K562 (cell line): ENCODE results near the gene ENTPD3. TPM values are rescaled to one million over a fixed set of nuclear protein-coding genes. Genes with fewer than 3 reads are reported as not detected.

Source experiments
- GABPB1 ChIP-seq: sonication (generic); formaldehyde crosslinking; IDR thresholded peaks from 2 replicates; pipeline ENCODE4 v1.8.0; 2022; ENCODE audit warnings: mild to moderate bottlenecking, missing genetic modification reagents
- KDM4B ChIP-seq, 2 experiments: fragments of 450-650 bp in 1 of 2; sonication (generic) in 1 of 2; IDR thresholded peaks; 2 replicates each; pipeline ENCODE4 v1.6.1; 2016 to 2017; ENCODE audit warnings: borderline replicate concordance in 2 of 2, antibody characterized with exemption in 1 of 2, low read depth in 1 of 2, mild to moderate bottlenecking in 1 of 2
- MBD2 ChIP-seq: sonication (generic); IDR thresholded peaks from 2 replicates; pipeline ENCODE4 v1.6.1; 2016; ENCODE audit warnings: low read depth, borderline replicate concordance
- NEUROD1 ChIP-seq: fragments of 150-350 bp; IDR thresholded peaks from 2 replicates; pipeline ENCODE4 v1.6.1; 2014; ENCODE audit warnings: borderline replicate concordance, low read length, low read depth; ENCODE audit not compliant: partially characterized antibody
- POLR2A ChIP-seq: fragments of 450-650 bp; conservative IDR thresholded peaks from 2 replicates; pipeline ENCODE4 v1.6.1; 2016
- SMARCE1 ChIP-seq: fragments of 450-650 bp; IDR thresholded peaks from 2 replicates; pipeline ENCODE4 v1.7.1; 2016; ENCODE audit warnings: mild to moderate bottlenecking
- TBP ChIP-seq: optimal IDR thresholded peaks from 2 replicates; pipeline ENCODE3; 2011; ENCODE audit warnings: low read depth, low read length, improper control_type of control experiment
- ZNF146 ChIP-seq: IDR thresholded peaks from one replicate; pipeline ENCODE4 v1.6.1; 2018; ENCODE audit warnings: missing compliant biosample characterization; ENCODE audit not compliant: unreplicated experiment
- polyA plus RNA-seq, 8 experiments: library from polyadenylated mRNA; depleted of rRNA in 4 of 8; stranded (reverse) in 5 of 8; unstranded in 3 of 8; fragments of >200 nt; fragmentation: Nextera tagmentation in 2 of 8; fragmentation: Illumina TruSeq in 1 of 8; extraction: Ambion mirVana in 2 of 8; extraction: Trizol in 1 of 8; gene quantifications; 2 replicates each; pipeline versions ENCODE4 v1.2.1 to v1.2.3, GENCODE V29; 2011 to 2014; ENCODE audit warnings: inconsistent platforms in 1 of 8, missing spikeins in 1 of 8
- total RNA-seq, 7 experiments: library from RNA; depleted of rRNA in 6 of 7; stranded (reverse); fragments of >200 nt in 6 of 7; fragmentation: Illumina TruSeq in 2 of 7; extraction: Trizol in 2 of 7; gene quantifications; 2 replicates each; pipeline versions ENCODE4 v1.2.1 to v1.2.3, GENCODE V29; 2011 to 2021; ENCODE audit warnings: low replicate concordance in 1 of 7
- TF ChIP-seq, protein P1 (sequence below): fragments of 450-650 bp; IDR thresholded peaks from 2 replicates; pipeline ENCODE4 v1.7.1; 2018; ENCODE audit warnings: mild to moderate bottlenecking, low read depth; ENCODE audit not compliant: partially characterized antibody
- TF ChIP-seq, protein P2 (sequence below): fragments of 250-450 bp; sonication (Bioruptor Pico); IDR thresholded peaks from 2 replicates; pipeline ENCODE4 v1.8.0; 2021; ENCODE audit warnings: moderate library complexity, mild to moderate bottlenecking, inconsistent platforms
- TF ChIP-seq, protein P3 (sequence below), 2 experiments: fragments of 450-650 bp in 1 of 2; sonication (generic) in 1 of 2; formaldehyde crosslinking in 1 of 2; IDR thresholded peaks; 2 replicates each; pipeline versions ENCODE4 v1.7.1 to v1.9.0; 2016 to 2022; ENCODE audit warnings: inconsistent platforms in 1 of 2, mild to moderate bottlenecking in 1 of 2, missing genetic modification reagents in 1 of 2

ENTPD3 gene
- total and polyA plus RNA-seq, 9 of the 15 experiments (the other 6 are each of a cell fraction or from before 2014, with no cell fraction given): 0.23 to 2.1 (median 0.58) TPM

DNA sequence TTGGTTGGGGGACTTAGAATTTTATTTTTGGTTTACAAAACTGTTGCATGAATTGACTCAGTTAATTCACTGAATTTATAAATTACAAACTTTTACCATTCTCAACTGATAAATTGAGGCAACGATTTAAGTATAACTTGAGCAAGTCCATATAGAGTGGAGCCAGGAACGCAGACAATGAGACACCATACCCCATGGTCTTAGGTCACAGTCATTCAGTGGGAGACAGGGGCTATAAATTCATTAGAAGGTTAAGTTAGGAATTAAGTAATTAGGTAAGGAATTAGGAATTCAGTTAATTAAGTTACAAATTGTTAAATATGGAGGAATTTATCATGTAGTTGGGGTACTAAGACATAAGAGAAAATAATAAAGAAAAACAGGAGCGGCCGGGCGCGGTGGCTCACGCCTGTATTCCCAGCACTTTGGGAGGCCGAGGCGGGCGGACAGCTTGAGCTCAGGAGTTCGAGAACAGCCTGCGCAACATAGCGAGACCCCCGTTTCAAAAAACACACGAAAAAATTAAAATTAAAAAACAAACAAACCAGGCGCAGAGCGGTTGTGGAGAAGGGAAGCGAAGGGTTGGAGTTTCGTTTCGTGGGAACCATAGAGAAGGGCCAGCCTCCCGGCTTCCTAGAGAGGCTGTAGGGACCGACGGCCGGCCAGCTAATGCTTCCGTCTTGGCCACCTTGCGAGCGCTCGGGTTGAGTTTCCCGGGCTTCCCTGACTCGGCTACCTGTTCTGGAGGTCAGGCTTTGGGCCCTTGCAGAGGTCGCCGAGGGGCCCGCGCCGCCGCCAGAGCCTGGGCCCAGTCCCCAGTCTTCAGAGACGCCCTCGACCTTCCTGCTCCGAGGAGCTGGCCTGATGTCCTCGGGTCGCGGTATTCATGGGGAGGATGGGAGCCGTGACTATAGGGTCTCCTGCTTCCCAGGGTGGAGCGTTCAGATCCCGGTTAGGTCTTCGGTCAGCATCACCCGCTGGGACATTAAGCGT is 89.8 kb downstream of the ENTPD3 start, which contains the start of gene ZNF619 (continued):
- TF ChIP-seq SMARCE1 (peak; percentile 30; the same call in 1 of the 2 replicates), KDM4B (IDR thresholded peaks at IDR 0.05; ENCODE audit: borderline replicate concordance in 2 of 2, low read depth in 1 of 2) (0 out of 4 replicates have a peak, but pooled peaks of 1 of the 2 experiments have one; percentile 56), ZNF146 (no peak), MBD2 (peak; percentile 51; the same call in 1 of the 2 replicates), TBP (peak; percentile 74), NEUROD1 (peak; percentile 18), GABPB1 (peak; percentile 51; the same call in 1 of the 2 replicates), POLR2A (peak; percentile 87)
- TF ChIP-seq, protein P1, sequence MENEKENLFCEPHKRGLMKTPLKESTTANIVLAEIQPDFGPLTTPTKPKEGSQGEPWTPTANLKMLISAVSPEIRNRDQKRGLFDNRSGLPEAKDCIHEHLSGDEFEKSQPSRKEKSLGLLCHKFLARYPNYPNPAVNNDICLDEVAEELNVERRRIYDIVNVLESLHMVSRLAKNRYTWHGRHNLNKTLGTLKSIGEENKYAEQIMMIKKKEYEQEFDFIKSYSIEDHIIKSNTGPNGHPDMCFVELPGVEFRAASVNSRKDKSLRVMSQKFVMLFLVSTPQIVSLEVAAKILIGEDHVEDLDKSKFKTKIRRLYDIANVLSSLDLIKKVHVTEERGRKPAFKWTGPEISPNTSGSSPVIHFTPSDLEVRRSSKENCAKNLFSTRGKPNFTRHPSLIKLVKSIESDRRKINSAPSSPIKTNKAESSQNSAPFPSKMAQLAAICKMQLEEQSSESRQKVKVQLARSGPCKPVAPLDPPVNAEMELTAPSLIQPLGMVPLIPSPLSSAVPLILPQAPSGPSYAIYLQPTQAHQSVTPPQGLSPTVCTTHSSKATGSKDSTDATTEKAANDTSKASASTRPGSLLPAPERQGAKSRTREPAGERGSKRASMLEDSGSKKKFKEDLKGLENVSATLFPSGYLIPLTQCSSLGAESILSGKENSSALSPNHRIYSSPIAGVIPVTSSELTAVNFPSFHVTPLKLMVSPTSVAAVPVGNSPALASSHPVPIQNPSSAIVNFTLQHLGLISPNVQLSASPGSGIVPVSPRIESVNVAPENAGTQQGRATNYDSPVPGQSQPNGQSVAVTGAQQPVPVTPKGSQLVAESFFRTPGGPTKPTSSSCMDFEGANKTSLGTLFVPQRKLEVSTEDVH: peak; percentile 67
- TF ChIP-seq, protein P2, sequence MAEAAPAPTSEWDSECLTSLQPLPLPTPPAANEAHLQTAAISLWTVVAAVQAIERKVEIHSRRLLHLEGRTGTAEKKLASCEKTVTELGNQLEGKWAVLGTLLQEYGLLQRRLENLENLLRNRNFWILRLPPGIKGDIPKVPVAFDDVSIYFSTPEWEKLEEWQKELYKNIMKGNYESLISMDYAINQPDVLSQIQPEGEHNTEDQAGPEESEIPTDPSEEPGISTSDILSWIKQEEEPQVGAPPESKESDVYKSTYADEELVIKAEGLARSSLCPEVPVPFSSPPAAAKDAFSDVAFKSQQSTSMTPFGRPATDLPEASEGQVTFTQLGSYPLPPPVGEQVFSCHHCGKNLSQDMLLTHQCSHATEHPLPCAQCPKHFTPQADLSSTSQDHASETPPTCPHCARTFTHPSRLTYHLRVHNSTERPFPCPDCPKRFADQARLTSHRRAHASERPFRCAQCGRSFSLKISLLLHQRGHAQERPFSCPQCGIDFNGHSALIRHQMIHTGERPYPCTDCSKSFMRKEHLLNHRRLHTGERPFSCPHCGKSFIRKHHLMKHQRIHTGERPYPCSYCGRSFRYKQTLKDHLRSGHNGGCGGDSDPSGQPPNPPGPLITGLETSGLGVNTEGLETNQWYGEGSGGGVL (CRISPR knock-in tag): no peak
- TF ChIP-seq, protein P3, sequence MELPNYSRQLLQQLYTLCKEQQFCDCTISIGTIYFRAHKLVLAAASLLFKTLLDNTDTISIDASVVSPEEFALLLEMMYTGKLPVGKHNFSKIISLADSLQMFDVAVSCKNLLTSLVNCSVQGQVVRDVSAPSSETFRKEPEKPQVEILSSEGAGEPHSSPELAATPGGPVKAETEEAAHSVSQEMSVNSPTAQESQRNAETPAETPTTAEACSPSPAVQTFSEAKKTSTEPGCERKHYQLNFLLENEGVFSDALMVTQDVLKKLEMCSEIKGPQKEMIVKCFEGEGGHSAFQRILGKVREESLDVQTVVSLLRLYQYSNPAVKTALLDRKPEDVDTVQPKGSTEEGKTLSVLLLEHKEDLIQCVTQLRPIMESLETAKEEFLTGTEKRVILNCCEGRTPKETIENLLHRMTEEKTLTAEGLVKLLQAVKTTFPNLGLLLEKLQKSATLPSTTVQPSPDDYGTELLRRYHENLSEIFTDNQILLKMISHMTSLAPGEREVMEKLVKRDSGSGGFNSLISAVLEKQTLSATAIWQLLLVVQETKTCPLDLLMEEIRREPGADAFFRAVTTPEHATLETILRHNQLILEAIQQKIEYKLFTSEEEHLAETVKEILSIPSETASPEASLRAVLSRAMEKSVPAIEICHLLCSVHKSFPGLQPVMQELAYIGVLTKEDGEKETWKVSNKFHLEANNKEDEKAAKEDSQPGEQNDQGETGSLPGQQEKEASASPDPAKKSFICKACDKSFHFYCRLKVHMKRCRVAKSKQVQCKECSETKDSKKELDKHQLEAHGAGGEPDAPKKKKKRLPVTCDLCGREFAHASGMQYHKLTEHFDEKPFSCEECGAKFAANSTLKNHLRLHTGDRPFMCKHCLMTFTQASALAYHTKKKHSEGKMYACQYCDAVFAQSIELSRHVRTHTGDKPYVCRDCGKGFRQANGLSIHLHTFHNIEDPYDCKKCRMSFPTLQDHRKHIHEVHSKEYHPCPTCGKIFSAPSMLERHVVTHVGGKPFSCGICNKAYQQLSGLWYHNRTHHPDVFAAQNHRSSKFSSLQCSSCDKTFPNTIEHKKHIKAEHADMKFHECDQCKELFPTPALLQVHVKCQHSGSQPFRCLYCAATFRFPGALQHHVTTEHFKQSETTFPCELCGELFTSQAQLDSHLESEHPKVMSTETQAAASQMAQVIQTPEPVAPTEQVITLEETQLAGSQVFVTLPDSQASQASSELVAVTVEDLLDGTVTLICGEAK (IDR thresholded peaks at IDR 0.05): peak; percentile 73
- TF ChIP-seq, protein P3 (CRISPR knock-in tag; IDR thresholded peaks at IDR 0.05): no peak
